GM18498 (cell line): ENCODE measurements around the gene CLCA2.

ENCODE experiments used
- ATAC-seq: cut with Tn5 transposase; IDR thresholded peaks from one replicate; pipeline ENCODE4 v1.9.1; 2021; ENCODE audit warnings: mild to moderate bottlenecking, moderate library complexity; ENCODE audit not compliant: unreplicated experiment

Gene CLCA2

DNA sequence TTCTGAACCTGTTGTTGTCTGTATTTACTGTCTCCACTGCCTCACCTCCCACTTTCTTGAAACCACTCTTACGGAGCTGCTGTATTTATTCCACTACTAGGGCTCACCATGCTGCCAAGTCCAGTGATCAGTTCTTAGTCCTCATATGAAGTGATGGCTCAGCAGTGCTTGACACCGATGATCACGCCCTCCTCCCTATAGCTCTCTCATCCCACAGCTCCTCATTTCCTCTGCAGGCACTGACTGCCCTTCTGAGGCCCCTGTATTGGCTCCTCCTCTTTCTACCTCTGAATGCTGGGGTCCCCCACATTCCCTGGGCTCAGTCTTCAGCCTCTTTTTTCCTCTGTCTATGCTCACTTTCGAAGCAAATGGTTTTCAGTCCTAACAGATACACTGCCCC lies 48.2 kb downstream of the CLCA2 start:
- ATAC-seq, result no peak

- peak; percentile 73 for ATAC-seq
These were observed 48.8 kb downstream of the CLCA2 start for GRCh38 chr1:86472767-86473166.

DNA sequence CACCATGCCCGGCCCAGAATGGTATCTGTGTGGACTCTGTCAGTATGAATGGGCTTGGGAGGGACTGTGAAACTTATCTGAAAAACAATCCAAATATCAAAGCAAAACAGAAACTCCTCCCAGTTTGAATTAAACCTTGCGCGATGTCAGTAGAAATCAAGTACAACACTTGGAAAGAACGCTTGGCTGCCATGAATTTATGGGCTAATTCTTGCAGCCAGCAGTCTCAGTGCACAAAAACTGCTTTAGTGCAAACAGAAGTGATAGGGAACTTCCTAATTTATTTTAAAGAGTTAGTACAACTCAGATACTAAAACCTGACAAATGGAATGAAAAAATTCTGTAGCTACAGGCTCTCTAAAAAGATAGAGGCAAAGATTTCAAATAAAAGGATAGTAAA lies 53.3 kb downstream of the CLCA2 start:
- ATAC-seq, result no peak

DNA sequence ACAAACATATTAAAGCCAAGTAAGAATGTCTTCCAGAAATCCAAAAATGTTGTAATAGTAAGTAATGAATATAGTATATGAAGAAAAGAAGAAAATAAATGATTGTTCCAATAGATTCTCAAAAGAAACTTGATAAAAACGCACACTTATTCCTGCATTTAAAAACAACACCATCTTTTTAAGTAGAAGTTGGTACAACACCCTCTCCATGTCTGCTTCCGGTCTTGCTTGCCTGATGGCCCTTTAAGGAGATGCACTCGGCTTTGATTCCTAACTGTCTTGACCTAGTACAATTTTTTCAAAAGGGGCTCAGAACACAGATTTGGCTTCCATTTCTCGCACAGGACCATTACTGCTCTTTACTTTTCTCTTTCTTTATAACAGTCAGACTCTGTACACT lies 53.7 kb downstream of the CLCA2 start:
- ATAC-seq, result no peak

DNA sequence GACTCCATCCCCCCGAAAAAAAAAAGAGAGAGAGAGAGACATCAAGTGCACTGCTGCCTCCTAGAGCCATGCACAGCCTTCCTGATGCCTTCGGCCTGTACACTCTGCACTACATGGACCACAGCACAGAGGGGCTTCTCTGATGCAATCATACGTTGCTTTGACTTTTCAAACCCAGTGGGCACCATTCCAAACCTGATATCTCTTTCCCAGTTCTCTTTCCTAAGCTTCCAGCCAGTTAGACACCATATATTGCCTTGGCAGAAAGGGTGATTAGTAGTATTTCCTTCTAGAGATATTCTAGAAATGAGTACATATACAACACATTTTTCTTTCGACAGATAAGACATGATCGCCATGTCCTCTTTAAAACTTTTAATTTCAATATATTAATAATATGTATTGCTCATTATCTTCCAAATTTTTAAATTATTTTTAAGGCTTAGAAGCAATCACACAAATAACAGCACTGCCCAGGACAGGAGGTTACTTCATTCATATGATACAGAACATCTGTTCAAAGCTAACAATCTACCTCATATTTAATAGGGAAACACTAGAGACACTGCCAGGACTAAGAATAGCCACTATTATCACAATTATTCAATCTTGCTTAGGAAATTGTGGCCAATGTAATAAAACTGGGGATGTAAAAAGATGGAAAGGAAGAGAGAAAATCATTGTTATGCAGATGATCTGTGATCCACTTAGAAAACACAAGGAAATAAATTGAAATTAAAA lies 54.6 kb downstream of the CLCA2 start:
- ATAC-seq, result no peak

GRCh38 chr1:86481966-86482365 lies 58.0 kb downstream of the CLCA2 start:
- ATAC-seq, result no peak

- ATAC-seq, result no peak
These were observed 63.3 kb downstream of the CLCA2 start for GRCh38 chr1:86487131-86487810.

GRCh38 chr1:86487811-86488141 lies 63.8 kb downstream of the CLCA2 start:
- no peak for ATAC-seq

GRCh38 chr1:86489242-86489878 lies 65.4 kb downstream of the CLCA2 start:
- no peak for ATAC-seq

- ATAC-seq, result no peak
These were observed 67.4 kb downstream of the CLCA2 start for GRCh38 chr1:86491171-86491950.

DNA sequence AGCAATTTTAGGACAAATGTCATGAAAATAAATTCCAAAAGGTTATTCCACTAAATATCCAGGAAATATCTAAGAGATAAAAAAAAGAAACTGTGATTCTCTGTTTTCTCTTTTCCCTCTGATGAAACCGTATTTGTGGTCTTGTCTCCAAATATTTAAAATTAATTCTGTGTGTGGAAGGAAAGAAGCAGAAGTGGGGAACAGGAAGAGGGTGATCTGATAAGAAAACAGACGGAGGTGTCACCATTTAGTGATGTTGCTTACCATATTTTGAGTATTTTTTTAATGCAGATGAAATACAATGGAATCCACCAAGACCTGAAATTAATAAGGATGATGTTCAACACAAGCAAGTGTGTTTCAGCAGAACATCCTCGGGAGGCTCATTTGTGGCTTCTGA lies 74.3 kb downstream of the CLCA2 start:
- no peak for ATAC-seq

- ATAC-seq, result no peak
These were observed 76.1 kb downstream of the CLCA2 start for GRCh38 chr1:86499987-86500593.

GRCh38 chr1:86500714-86501113 lies 76.7 kb downstream of the CLCA2 start:
- ATAC-seq, result no peak

DNA sequence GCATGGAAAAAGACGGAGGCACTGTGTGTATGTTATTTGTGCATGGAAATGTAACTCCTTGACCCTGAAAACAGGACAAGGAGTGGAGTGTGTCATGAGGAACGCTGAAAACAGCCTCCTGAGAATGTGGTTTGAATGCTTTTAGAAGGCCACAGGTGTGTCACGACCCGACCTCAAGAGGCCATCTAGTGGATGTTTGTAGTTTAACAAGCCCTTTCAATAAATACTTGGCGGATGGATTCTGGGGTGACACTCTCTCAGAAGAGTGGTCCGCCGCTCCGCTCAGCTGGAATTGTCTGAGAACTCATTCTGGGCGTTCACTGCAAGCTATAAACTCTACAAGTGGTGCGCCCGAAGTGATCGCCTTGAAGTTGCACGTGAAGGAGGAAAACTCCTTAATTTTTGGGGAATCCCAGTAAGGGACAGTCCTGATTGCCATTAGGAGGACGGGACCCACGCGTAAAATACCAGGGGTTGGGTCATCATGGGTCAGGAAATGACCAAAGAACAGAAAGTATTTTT lies 78.2 kb downstream of the CLCA2 start:
- peak; percentile 69 for ATAC-seq

DNA sequence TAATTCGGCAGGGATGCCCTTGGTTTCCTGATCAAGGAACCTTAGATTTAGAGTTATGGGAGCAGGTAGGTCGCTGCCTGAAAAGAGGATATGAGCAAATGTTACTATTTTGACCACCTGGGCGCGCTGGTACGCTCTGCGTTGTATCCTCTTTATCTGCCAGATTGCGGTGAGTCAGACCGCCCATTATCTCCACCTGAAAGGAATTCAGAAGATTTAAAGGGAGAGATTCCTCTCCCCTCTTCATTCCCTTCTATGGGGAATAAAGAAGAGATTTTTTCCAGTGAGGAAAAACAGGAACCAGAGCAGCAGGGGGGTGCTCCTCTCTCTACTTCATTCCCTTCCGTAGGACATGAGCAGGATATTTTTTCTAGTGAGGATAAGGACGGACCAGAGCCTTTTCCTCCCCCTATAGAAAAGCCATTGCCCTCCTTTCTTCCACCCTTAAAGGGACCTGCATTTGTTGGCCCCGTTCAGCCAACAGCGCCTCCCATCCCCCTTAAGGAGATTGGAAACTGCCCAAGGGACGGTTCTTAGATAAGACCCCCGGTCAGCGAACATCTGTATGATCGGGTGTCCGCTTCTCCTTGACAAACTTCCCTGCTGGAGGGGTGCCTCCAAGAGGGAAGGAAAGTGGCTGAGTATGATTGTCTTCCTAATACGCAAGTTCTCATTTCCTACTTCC lies 78.9 kb downstream of the CLCA2 start:
- peak; percentile 26 for ATAC-seq

- ATAC-seq, result no peak
These were observed 79.6 kb downstream of the CLCA2 start for GRCh38 chr1:86503406-86504136.

GRCh38 chr1:86504137-86504479 lies 80.1 kb downstream of the CLCA2 start:
- no peak for ATAC-seq

GRCh38 chr1:86504895-86505563 lies 81.1 kb downstream of the CLCA2 start:
- no peak for ATAC-seq

DNA sequence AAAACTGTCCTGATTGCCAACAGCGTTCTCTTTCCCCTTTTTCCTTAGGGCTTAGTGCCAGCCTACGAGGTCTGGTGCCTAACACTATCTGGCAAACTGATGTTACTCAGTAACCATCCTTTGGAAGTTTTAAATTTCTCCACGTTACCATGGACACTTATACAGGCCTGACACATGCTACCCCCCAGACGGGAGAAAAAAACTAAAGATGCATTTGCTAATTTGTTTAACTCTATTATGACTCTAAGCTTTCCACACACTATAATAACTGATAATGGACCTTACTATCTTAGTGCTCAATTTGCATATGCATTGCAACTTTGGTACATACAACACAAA lies 81.6 kb downstream of the CLCA2 start:
- no peak for ATAC-seq
